Adipocyte (in vitro differentiated cells): ENCODE measurements around the gene ARFGEF2.

Experiments used
- DNase-seq: peaks from one replicate; pipeline ENCODE4 v3.0.0-alpha.2; 2015; ENCODE audit warnings: low read depth
- H3K27me3 ChIP-seq: replicated peaks from 2 replicates; pipeline ENCODE4 v1.7.0; 2013; ENCODE audit warnings: mild to moderate bottlenecking, low read length, moderate library complexity; ENCODE audit not compliant: control insufficient read depth, insufficient read depth
- H3K36me3 ChIP-seq: 2 replicates; pipeline ENCODE4 v1.7.0; 2013; ENCODE audit warnings: low read length, mild to moderate bottlenecking, moderate library complexity; ENCODE audit not compliant: control insufficient read depth, insufficient read depth, severe bottlenecking
- H3K4me1 ChIP-seq: 2 replicates; pipeline ENCODE4 v1.7.0; 2013; ENCODE audit warnings: mild to moderate bottlenecking, low read length, moderate library complexity; ENCODE audit not compliant: control insufficient read depth, insufficient read depth
- H3K4me3 ChIP-seq: 2 replicates; pipeline ENCODE4 v1.7.0; 2013; ENCODE audit warnings: mild to moderate bottlenecking, low read length, moderate library complexity
- H3K9ac ChIP-seq: 2 replicates; pipeline ENCODE4 v1.7.0; 2013; ENCODE audit warnings: mild to moderate bottlenecking, low read length, moderate library complexity
- H3K9me3 ChIP-seq: 2 replicates; pipeline ENCODE4 v1.7.0; 2013; ENCODE audit warnings: mild to moderate bottlenecking, low read length, moderate library complexity; ENCODE audit not compliant: control insufficient read depth

Gene ARFGEF2

DNA sequence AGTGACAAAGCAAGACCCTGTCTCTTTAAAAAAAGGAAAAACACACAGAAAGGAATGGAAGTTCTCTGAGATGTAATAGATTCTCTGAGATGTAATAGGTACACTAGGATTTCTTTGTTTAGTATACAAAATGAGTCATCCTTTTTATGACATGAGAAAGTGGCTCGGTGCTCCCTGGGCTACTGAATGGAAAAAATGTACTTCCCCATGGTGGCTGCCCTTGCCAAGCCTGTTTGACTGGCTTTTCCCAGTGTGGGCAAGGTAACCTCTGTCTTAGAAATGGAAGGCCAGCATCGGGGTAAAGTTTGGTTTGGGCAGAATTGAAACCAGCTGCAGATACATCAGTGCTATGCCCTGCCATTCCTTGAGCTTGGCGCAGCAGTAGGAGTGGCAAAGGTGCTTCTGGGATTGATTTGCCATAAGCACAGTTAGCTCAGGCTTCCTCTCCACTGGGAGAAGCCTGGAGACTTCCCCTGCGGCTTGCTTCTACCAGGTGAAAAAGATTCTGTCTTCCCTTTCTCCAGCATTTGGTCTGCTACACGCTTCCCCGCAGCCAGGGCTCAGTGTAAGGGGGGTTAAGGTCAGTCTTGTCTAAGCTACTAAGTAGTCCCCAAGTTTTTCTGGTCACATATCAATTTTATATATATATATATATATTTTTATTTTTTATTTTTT lies 24.5 kb downstream of the ARFGEF2 start:
- no peak overlapping the region for H3K4me3 ChIP-seq
- H3K9me3 ChIP-seq = no peaks in the 10 kb centered on the region
- peaks cover 74% of the 10 kb centered on the region for H3K36me3 ChIP-seq
- no peak overlapping the region for H3K9ac ChIP-seq
- H3K4me1 ChIP-seq = peaks cover 4% of the 10 kb centered on the region
- peak; percentile 30 for DNase-seq
- H3K27me3 ChIP-seq = no peaks in the 10 kb centered on the region

DNA sequence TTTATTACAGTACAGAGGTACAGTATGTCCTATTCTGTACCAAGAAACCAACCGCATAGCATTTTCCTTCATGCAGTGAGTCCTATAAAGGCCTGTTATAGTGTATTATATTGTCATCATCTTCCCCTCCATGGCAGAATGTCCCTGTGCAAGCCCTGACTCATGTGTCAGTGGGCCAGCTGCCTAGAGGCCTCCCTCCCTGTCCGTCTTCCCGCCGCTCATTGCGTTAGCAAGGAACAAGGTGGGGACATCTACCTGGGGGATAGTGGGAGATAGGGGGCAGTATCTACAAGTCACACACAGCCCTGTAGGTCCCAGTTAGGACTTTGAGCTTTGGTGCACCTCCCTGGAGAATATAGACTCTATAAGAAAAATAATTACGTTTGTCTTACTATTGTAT lies 27.1 kb downstream of the ARFGEF2 start:
- no peaks in the 10 kb centered on the region for H3K27me3 ChIP-seq
- peaks cover 4% of the 10 kb centered on the region for H3K4me1 ChIP-seq
- H3K36me3 ChIP-seq = peaks cover 75% of the 10 kb centered on the region
- no peak for DNase-seq
- no peak overlapping the region for H3K9ac ChIP-seq
- no peak overlapping the region for H3K4me3 ChIP-seq
- H3K9me3 ChIP-seq = no peaks in the 10 kb centered on the region

DNA sequence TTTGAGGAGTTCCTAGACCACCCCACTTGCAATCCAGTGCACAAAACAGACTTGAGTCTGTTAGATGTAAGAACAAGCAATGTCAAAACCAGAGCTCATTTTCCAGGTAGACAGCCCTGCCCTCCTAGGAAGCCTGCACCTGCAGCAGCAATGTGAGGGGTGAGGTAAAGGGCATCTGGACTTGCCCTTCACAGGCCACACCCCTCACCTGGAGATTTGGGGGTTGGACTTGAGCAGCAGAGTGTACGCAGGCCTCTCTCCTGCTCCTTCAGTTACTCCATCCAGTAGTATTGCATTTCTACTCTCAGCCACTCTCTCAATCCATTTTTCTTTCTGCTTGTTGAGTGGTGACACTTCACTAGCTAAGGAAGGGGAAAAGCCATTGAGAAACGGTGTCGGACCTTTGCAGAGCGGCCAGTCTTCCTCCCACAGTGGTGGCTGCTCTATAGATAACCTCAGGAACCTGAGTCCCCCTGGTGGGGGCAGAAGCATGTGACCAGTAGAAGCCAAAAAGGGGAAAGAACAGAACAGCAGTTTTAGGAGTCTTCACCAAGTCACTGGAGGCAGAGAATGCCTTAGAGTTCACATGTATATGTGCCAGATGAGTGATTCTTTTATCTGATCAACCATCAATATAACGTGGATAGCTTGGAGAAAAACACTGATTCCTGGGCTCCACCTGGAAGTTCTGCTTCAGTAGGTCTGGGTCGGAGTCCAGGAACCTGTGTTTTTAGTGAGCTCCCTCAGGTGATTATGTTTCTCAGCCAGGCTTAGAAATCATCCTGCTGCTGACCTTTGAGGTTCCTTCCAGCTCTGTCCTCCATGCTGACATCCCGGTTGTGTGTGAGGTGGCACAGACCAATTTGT lies 28.0 kb downstream of the ARFGEF2 start:
- no peak overlapping the region for H3K9ac ChIP-seq
- peaks cover 75% of the 10 kb centered on the region for H3K36me3 ChIP-seq
- H3K27me3 ChIP-seq = no peaks in the 10 kb centered on the region
- H3K9me3 ChIP-seq = no peaks in the 10 kb centered on the region
- peaks cover 4% of the 10 kb centered on the region for H3K4me1 ChIP-seq
- no peak overlapping the region for H3K4me3 ChIP-seq
- DNase-seq = no peak

DNA sequence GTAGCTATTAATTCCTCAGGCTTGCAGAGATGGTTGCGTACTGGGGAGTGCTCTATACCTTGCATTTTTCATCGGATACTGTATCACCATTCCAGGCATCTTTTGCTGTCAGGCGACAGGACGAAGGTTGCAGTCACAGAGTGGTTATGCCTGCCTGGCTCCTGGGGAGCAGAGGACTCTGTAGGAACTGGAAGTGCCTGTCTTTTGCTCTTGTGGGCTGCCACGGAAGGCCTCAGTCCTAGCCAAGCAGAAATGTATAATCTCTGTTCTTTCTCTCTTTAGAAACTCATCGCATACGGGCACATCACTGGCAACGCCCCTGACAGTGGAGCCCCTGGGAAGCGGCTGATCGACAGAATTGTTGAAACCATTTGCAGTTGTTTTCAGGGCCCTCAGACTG lies 29.5 kb downstream of the ARFGEF2 start:
- Histone ChIP-seq H3K9ac (no peak overlapping the region), H3K27me3 (no peaks in the 10 kb centered on the region), H3K4me1 (peaks cover under 1% of the 10 kb centered on the region), H3K36me3 (peaks cover 78% of the 10 kb centered on the region), H3K9me3 (no peaks in the 10 kb centered on the region), H3K4me3 (no peak overlapping the region)
- no peak for DNase-seq

DNA sequence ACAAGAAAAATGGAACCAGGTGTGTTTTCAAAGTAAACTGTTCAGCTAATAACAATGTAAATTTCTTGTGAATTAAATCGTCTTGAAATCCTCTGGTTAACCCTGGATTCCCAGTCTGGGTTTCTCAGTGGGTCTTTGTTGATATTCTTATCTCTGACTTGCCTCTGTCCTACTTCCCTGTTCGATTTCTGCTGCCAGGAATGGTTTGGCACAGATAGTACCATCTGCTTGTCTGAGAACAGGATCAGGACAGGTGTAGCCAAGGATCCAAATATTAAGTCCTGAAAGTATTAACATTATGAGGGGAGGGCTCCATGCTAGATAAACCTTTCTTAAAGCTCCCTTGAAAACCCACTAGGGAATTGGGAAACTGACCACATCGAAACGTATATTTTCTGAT lies 30.1 kb downstream of the ARFGEF2 start:
- Histone ChIP-seq H3K4me3 (no peak overlapping the region), H3K4me1 (no peaks in the 10 kb centered on the region), H3K27me3 (no peaks in the 10 kb centered on the region), H3K9me3 (no peaks in the 10 kb centered on the region), H3K36me3 (peaks cover 84% of the 10 kb centered on the region), H3K9ac (no peak overlapping the region)
- DNase-seq = no peak

DNA sequence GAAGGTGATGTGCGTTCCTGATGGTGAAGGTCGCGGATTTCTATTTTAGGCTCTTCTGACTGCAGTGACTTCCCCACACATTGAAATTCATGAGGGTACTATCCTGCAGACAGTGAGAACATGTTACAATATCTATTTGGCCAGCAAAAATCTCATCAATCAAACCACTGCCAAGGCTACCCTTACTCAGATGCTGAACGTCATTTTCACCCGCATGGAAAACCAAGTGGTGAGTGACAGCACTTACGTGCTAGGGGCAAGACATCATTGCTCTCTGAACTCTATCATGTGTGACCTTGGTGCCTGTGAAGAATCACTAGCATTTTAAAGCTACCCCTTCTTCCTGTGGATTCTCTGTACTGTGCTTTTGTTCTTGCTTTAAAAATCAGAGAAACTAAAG lies 31.1 kb downstream of the ARFGEF2 start:
- H3K27me3 ChIP-seq = no peaks in the 10 kb centered on the region
- no peak overlapping the region for H3K9ac ChIP-seq
- H3K4me1 ChIP-seq = no peaks in the 10 kb centered on the region
- H3K9me3 ChIP-seq = no peaks in the 10 kb centered on the region
- no peak overlapping the region for H3K4me3 ChIP-seq
- H3K36me3 ChIP-seq = peaks cover 94% of the 10 kb centered on the region
- no peak for DNase-seq

DNA sequence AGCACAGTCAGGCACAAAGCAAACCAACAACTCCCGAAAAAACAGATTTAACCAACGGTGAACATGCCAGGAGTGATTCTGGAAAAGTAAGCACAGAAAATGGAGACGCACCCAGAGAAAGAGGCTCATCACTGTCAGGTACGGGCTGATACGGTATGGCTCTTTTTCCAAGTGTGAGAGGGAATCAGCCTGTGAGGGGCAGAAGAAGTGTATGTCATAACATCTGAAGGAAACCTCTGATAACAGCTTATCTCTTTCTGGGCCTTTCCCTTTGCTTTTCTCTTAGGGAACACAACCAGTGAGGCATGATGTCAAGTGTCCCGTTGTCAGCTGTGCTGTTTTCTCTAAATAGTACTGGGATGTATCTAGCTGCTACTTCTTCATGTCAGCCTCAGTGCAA lies 32.1 kb downstream of the ARFGEF2 start:
- Histone ChIP-seq H3K27me3 (no peaks in the 10 kb centered on the region), H3K4me3 (no peak overlapping the region), H3K36me3 (peaks cover 95% of the 10 kb centered on the region), H3K9ac (no peak overlapping the region), H3K9me3 (no peaks in the 10 kb centered on the region), H3K4me1 (no peaks in the 10 kb centered on the region)
- DNase-seq = no peak

DNA sequence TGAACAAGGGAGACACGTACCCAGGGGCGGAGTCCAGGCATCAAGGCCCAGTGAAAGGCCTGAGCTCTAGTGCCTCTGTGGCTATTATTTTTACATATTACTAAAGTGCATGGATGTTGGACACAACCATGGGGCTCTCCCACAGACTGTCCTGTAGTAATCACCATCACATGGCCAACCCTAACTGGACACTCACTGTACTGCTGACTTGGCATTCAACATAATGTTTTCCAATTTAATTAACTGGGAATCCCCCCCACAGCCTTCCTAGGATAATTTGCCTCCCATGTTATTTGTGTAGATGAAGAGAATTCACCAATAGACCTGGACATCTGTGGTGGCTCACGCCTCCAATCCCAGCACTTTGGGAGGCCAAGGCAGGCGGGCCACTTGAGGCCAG lies 34.5 kb downstream of the ARFGEF2 start:
- Histone ChIP-seq H3K9me3 (no peaks in the 10 kb centered on the region), H3K4me1 (no peaks in the 10 kb centered on the region), H3K36me3 (peaks cover 82% of the 10 kb centered on the region), H3K27me3 (no peaks in the 10 kb centered on the region), H3K4me3 (no peak overlapping the region), H3K9ac (no peak overlapping the region)
- no peak for DNase-seq

DNA sequence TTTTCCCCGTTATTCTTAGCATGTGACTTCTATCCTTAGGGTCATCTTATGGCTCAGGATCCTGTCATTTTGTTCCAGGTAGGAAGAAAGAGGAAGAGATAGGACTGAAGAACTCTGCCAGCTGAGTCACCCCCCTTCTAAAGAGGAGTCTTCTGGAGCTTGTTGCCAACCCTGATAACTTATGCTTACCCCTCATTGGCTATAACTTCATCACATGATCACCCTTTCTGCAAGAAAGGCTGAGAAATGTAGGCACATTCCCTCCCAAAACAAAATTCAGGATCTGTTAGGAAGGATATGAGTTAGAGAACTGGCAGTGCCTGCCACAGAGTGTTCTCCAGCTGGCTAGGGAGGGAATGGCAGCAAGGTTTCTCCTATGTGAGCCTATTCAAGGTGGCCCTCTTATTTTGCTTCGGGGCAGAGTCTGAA lies 35.6 kb downstream of the ARFGEF2 start:
- H3K9me3 ChIP-seq = no peaks in the 10 kb centered on the region
- no peak overlapping the region for H3K4me3 ChIP-seq
- no peak for DNase-seq
- peaks cover 72% of the 10 kb centered on the region for H3K36me3 ChIP-seq
- H3K4me1 ChIP-seq = no peaks in the 10 kb centered on the region
- H3K9ac ChIP-seq = no peak overlapping the region
- H3K27me3 ChIP-seq = no peaks in the 10 kb centered on the region

DNA sequence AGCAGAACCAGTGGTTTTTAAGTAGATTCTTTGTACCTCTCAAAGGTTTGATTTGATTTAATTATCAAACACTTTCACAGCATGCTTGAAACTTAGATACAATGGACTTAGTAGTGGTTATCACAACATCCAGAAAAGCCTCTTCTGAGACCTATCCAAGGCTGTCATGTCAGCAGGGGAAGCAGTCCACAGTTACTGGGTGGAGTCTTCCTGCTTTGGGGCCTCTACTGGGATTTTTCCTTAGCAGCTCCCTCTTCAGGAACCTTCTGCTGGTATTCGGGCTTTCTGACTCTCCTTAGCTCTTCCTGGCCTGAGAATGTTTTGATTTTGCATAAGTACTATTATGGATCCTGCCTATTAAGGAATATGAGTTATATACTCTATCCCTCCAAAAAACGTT lies 36.0 kb downstream of the ARFGEF2 start:
- Histone ChIP-seq H3K9me3 (no peaks in the 10 kb centered on the region), H3K27me3 (no peaks in the 10 kb centered on the region), H3K9ac (no peak overlapping the region), H3K36me3 (peaks cover 67% of the 10 kb centered on the region), H3K4me3 (no peak overlapping the region), H3K4me1 (no peaks in the 10 kb centered on the region)
- peak; percentile 17 for DNase-seq

DNA sequence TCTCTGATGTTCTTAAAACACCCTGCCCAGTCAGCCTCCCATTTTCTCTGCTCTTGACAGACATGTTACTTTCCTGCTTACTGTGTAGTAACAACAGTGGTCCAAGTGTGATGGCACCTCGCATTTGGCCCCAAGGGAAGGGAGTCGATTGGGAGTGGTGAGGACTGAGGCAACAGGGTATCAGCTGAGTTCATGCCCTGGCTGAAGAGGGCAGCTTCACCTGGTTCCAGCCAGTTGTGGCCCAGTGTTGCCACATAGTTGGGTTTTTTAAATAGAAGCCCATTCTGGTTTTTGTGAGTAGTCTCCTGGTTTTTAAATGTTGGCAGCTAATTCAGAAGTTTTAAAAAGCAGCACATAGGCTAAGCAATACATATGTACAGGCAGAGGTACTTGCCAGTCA lies 37.2 kb downstream of the ARFGEF2 start:
- H3K9ac ChIP-seq = no peak overlapping the region
- H3K9me3 ChIP-seq = no peaks in the 10 kb centered on the region
- no peaks in the 10 kb centered on the region for H3K4me1 ChIP-seq
- H3K36me3 ChIP-seq = peaks cover 65% of the 10 kb centered on the region
- no peak for DNase-seq
- H3K27me3 ChIP-seq = no peaks in the 10 kb centered on the region
- no peak overlapping the region for H3K4me3 ChIP-seq
